BE2C (cell line): ENCODE data around the gene ACKR4.

Experiments
- DNase-seq: peaks from one replicate; pipeline ENCODE4 v3.0.0-alpha.2; 2020
- H3K27me3 ChIP-seq: fragments of 250-450 bp; sonication (Bioruptor Pico); 2 replicates; pipeline ENCODE4 v1.5.1; 2020; ENCODE audit warnings: mild to moderate bottlenecking
- H3K36me3 ChIP-seq: fragments of 250-450 bp; sonication (Bioruptor Pico); 2 replicates; pipeline ENCODE4 v1.5.1; 2020; ENCODE audit warnings: mild to moderate bottlenecking
- H3K4me1 ChIP-seq: fragments of 250-450 bp; sonication (Bioruptor Pico); 2 replicates; pipeline ENCODE4 v1.5.1; 2020
- H3K4me3 ChIP-seq: 2 replicates; pipeline ENCODE4 v1.5.1; 2011; ENCODE audit warnings: low read depth, low read length
- H3K9me3 ChIP-seq: fragments of 250-450 bp; sonication (Bioruptor Pico); 2 replicates; pipeline ENCODE4 v1.5.1; 2020
- CTCF ChIP-seq: IDR thresholded peaks from 2 replicates; pipeline ENCODE4 v1.5.1; 2012; ENCODE audit warnings: mild to moderate bottlenecking, low read depth, low read length

The ACKR4 gene

DNA sequence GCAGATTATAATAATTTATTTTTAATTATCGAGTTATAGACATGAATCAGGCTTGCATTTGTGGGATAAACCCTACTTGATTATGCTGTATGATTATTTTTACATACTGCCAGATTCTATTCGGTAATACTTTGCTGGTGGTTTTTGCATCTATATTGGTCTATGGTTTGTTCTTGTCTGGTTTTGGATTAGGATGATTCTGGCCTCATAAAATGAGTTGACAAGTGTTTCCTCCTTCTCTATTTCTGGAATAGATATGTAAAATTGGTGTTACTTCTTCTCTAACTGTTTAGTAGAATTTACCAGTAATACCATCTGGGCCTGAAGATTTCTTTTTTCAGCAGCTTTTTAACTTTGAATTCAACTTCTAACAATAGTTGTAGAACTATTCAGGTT is 33.0 kb upstream of the ACKR4 start:
- no peak for TF ChIP-seq CTCF
- no peak for DNase-seq
- Histone ChIP-seq H3K9me3 (no peaks in the 10 kb centered on the region), H3K27me3 (no peaks in the 10 kb centered on the region), H3K4me3 (no peak overlapping the region), H3K4me1 (no peaks in the 10 kb centered on the region), H3K36me3 (no peaks in the 10 kb centered on the region)

- Histone ChIP-seq H3K4me3 (no peak overlapping the region), H3K36me3 (no peaks in the 10 kb centered on the region)
Measured at GRCh38 chr3:132568422-132568821, 28.6 kb upstream of the ACKR4 start.

GRCh38 chr3:132569153-132569552 is 27.9 kb upstream of the ACKR4 start:
- H3K27me3 ChIP-seq: no peaks in the 10 kb centered on the region
- H3K9me3 ChIP-seq: no peaks in the 10 kb centered on the region
- DNase-seq: no peak
- TF ChIP-seq CTCF: no peak
- no peak overlapping the region for H3K4me3 ChIP-seq
- H3K36me3 ChIP-seq: no peaks in the 10 kb centered on the region
- no peaks in the 10 kb centered on the region for H3K4me1 ChIP-seq

More at GRCh38 chr3:132568422-132568821, 28.6 kb upstream of the ACKR4 start:
- H3K9me3 ChIP-seq: no peaks in the 10 kb centered on the region
- no peaks in the 10 kb centered on the region for H3K4me1 ChIP-seq
- no peak for TF ChIP-seq CTCF
- DNase-seq: no peak
- H3K27me3 ChIP-seq: no peaks in the 10 kb centered on the region

DNA sequence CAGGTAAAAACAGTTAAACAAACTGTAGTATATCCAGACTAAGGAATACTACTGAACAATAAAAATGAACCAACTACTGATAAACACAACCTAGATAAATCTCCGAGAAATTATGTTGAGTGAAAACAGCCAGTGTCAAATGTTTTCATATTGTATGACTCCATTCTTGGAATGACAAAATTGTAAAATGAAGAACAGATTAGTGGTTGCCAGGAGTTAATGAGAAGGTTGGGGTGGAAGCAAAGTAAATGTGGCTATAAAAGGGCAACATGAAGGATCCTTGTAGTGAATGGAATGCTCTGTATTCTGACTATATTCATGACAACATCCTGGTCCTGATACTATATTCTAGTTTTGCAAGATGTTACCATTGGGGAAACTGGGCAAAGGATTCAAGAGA is 27.5 kb upstream of the ACKR4 start:
- Histone ChIP-seq H3K27me3 (no peaks in the 10 kb centered on the region), H3K4me3 (no peak overlapping the region), H3K4me1 (no peaks in the 10 kb centered on the region), H3K9me3 (no peaks in the 10 kb centered on the region), H3K36me3 (no peaks in the 10 kb centered on the region)
- no peak for TF ChIP-seq CTCF
- no peak for DNase-seq

GRCh38 chr3:132570016-132570415 is 27.1 kb upstream of the ACKR4 start:
- Histone ChIP-seq H3K9me3 (no peaks in the 10 kb centered on the region), H3K27me3 (no peaks in the 10 kb centered on the region), H3K4me3 (no peak overlapping the region), H3K36me3 (no peaks in the 10 kb centered on the region), H3K4me1 (no peaks in the 10 kb centered on the region)
- no peak for DNase-seq
- TF ChIP-seq CTCF: no peak

DNA sequence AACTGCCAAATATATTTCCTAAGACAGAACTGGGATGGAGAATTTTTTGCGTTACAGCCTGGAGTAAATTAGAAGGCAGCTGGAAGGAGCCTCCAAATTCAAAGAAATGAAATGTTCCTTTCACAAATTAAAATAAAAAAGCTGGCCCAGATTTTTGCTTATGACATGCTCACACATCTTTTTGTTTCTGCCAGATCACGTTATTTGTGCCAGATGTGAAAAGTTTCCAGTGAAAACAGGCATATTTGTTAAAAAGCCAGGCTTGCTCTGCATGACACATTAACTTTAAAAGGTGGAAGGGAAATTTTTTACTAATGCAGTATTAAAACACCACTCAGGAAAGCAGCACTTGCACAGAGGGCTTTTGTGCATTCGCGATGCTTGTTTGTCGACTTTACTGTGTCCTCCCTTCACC is 23.3 kb upstream of the ACKR4 start:
- TF ChIP-seq CTCF: no peak
- H3K4me3 ChIP-seq: no peak overlapping the region
- no peaks in the 10 kb centered on the region for H3K4me1 ChIP-seq
- H3K9me3 ChIP-seq: no peaks in the 10 kb centered on the region
- H3K36me3 ChIP-seq: no peaks in the 10 kb centered on the region
- no peaks in the 10 kb centered on the region for H3K27me3 ChIP-seq
- DNase-seq: no peak
